HG03095 (cell line): ENCODE data around the gene BLNK.

Experiments used
- ATAC-seq: cut with Tn5 transposase; IDR thresholded peaks from one replicate; pipeline ENCODE4 v1.9.1; 2021; ENCODE audit warnings: moderate library complexity; ENCODE audit not compliant: unreplicated experiment

The BLNK gene

GRCh38 chr10:96165726-96166125 lies 105.6 kb downstream of the BLNK start:
- no peak for ATAC-seq

GRCh38 chr10:96153070-96153469 lies 118.3 kb downstream of the BLNK start:
- no peak for ATAC-seq

GRCh38 chr10:96152437-96152836 lies 118.9 kb downstream of the BLNK start:
- no peak for ATAC-seq
